Esophagus squamous epithelium (tissue), 4 donors: ENCODE results near the gene ROCK2.

ENCODE experiments used
- POLR2A ChIP-seq, 4 donors: fragments of 450-650 bp; IDR thresholded peaks; one replicate each; pipeline ENCODE4 v1.6.1; 2017; ENCODE audit warnings: antibody characterized with exemption in 4 of 4, mild to moderate bottlenecking in 4 of 4, moderate library complexity in 3 of 4
- TF ChIP-seq, protein P1 (sequence below), 6 experiments: fragments of 450-650 bp in 4 of 6; fragments of 200-600 bp in 2 of 6; sonication (generic) in 2 of 6; IDR thresholded peaks; one replicate each; pipeline ENCODE4 v1.5.1; 2016 to 2019; ENCODE audit warnings: antibody characterized with exemption in 6 of 6, mild to moderate bottlenecking in 4 of 6, moderate library complexity in 4 of 6

DNA sequence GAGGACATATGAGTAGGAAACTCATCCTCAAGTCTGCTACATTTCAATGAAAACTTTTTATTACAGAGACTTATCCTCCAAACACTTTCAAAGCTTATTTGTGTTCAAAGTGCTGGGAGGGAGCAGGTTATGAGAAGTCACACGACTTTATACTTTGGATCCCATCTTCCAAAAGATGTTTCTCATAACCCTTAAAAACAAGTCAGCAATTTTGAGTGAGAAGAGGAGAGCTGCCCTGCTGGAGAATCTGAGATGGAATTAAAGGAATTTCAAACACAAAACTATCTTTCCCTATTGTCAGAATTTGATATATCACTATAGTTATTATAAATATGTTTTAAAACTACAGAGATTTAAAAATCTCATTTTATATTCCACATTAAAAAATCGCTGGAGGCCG, 45.8 kb downstream of the ROCK2 start:
- TF ChIP-seq, protein P1, sequence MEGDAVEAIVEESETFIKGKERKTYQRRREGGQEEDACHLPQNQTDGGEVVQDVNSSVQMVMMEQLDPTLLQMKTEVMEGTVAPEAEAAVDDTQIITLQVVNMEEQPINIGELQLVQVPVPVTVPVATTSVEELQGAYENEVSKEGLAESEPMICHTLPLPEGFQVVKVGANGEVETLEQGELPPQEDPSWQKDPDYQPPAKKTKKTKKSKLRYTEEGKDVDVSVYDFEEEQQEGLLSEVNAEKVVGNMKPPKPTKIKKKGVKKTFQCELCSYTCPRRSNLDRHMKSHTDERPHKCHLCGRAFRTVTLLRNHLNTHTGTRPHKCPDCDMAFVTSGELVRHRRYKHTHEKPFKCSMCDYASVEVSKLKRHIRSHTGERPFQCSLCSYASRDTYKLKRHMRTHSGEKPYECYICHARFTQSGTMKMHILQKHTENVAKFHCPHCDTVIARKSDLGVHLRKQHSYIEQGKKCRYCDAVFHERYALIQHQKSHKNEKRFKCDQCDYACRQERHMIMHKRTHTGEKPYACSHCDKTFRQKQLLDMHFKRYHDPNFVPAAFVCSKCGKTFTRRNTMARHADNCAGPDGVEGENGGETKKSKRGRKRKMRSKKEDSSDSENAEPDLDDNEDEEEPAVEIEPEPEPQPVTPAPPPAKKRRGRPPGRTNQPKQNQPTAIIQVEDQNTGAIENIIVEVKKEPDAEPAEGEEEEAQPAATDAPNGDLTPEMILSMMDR (IDR thresholded peaks at IDR 0.05) = no peak
- no peak for TF ChIP-seq POLR2A (IDR thresholded peaks at IDR 0.05)
